Stimulated activated CD8-positive, alpha-beta memory T cell treated with anti-CD3 and anti-CD28 coated beads, Interleukin-7, amount 100 ng/mL, for 48 hours (primary cell): ENCODE measurements around the gene BOD1.
A peak's percentile ranks its signal among the peaks of the same experiment; 100 is the strongest.
"Not testable (repeated sequence)": the region's sequence is repeated elsewhere in the genome, so short reads cannot be mapped to it uniquely, and the experiment has no call there.

Experiments used
- DNase-seq, 2 donors: peaks; one replicate each; pipeline ENCODE4 v3.0.0-alpha.2; 2020; ENCODE audit warnings: low read depth in 1 of 2; ENCODE audit errors: extremely low read depth in 1 of 2

Gene BOD1

GRCh38 chr5:173620784-173621183 lies 4.3 kb upstream of the BOD1 start:
- no peak for DNase-seq

GRCh38 chr5:173618927-173619519 lies 2.6 kb upstream of the BOD1 start:
- no peak for DNase-seq

- DNase-seq: peak; percentile 28 to 52
Measured at GRCh38 chr5:173615884-173616576, 420 bp downstream of the BOD1 start.

GRCh38 chr5:173614591-173614990 lies 1.9 kb downstream of the BOD1 start:
- DNase-seq: no peak

- no peak for DNase-seq
Measured at GRCh38 chr5:173613433-173614159, 2.9 kb downstream of the BOD1 start.

- no peak for DNase-seq
Measured at GRCh38 chr5:173612948-173613347, 3.5 kb downstream of the BOD1 start.

GRCh38 chr5:173611706-173612105 lies 4.7 kb downstream of the BOD1 start:
- DNase-seq: no peak

- DNase-seq: no peak
Measured at GRCh38 chr5:173604141-173604540, 12.3 kb downstream of the BOD1 start.

- no peak for DNase-seq
Measured at GRCh38 chr5:173602423-173602822, 14.0 kb downstream of the BOD1 start.

GRCh38 chr5:173598686-173599085 lies 17.8 kb downstream of the BOD1 start:
- no peak for DNase-seq

GRCh38 chr5:173597304-173597703 lies 19.1 kb downstream of the BOD1 start:
- DNase-seq: no peak

- DNase-seq: no peak
Measured at GRCh38 chr5:173595841-173596240, 20.6 kb downstream of the BOD1 start.

- DNase-seq: no peak
Measured at GRCh38 chr5:173594061-173594460, 22.4 kb downstream of the BOD1 start.

GRCh38 chr5:173592050-173592669 lies 24.3 kb downstream of the BOD1 start:
- DNase-seq: no peak

- DNase-seq: no peak
Measured at GRCh38 chr5:173591056-173591514, 25.4 kb downstream of the BOD1 start.

GRCh38 chr5:173590436-173591055 lies 25.9 kb downstream of the BOD1 start:
- DNase-seq: no peak

- DNase-seq: not testable (repeated sequence)
Measured at GRCh38 chr5:173586133-173586532, 30.3 kb downstream of the BOD1 start.

- DNase-seq: no peak
Measured at GRCh38 chr5:173583346-173583745, 33.1 kb downstream of the BOD1 start.

GRCh38 chr5:173582216-173583111 lies 34.0 kb downstream of the BOD1 start:
- DNase-seq: no peak
